ENCODE measurements around the gene DIDO1.

GRCh38 chr20:62923669-62924441 is 2.5 kb downstream of the DIDO1 start:
- TF ChIP-seq CTCF (IDR thresholded peaks at IDR 0.05 in 4 of 5, conservative IDR thresholded peaks at IDR 0.05 in 1 of 5), result no peak
- no peak for TF ChIP-seq POLR2A (IDR thresholded peaks at IDR 0.05)

All from gastrocnemius medialis (tissue), 4 donors.